Activated naive CD8-positive, alpha-beta T cell treated with anti-CD3 and anti-CD28 coated beads for 36 hours (primary cell): ENCODE results near the gene TNNT3. TPM values are rescaled to one million over a fixed set of nuclear protein-coding genes. Genes with fewer than 3 reads are reported as not detected.

Experiments
- DNase-seq: peaks from one replicate; pipeline ENCODE4 v3.0.0; 2021
- H3K27ac Mint-ChIP-seq: one replicate; pipeline ENCODE4 v1.8.0; 2022; ENCODE audit warnings: mild to moderate bottlenecking, moderate library complexity, mixed read lengths
- H3K27me3 Mint-ChIP-seq: one replicate; pipeline ENCODE4 v1.8.0; 2022; ENCODE audit warnings: mild to moderate bottlenecking, mixed read lengths
- H3K36me3 Mint-ChIP-seq: one replicate; pipeline ENCODE4 v1.8.0; 2021; ENCODE audit warnings: mild to moderate bottlenecking, mixed read lengths
- H3K4me1 Mint-ChIP-seq: one replicate; pipeline ENCODE4 v1.8.0; 2021; ENCODE audit warnings: mixed read lengths
- H3K4me3 Mint-ChIP-seq: one replicate; pipeline ENCODE4 v1.8.0; 2022; ENCODE audit warnings: mild to moderate bottlenecking, moderate library complexity, mixed read lengths
- H3K9me3 Mint-ChIP-seq: one replicate; pipeline ENCODE4 v1.8.0; 2022; ENCODE audit warnings: mixed read lengths
- total RNA-seq, 2 experiments: library from RNA; stranded (reverse); gene quantifications; one replicate each; pipeline ENCODE4 v1.2.3, GENCODE V29; 2021

Gene TNNT3
- total RNA-seq, 2 experiments from 2014 or later: 0.50 to 0.54 TPM

- DNase-seq: no peak
- H3K27me3 Mint-ChIP-seq: no peaks in the 10 kb centered on the region
- H3K27ac Mint-ChIP-seq: no peak overlapping the region
- H3K9me3 Mint-ChIP-seq: no peaks in the 10 kb centered on the region
- H3K4me3 Mint-ChIP-seq: no peak overlapping the region
- H3K36me3 Mint-ChIP-seq: no peaks in the 10 kb centered on the region
- H3K4me1 Mint-ChIP-seq: peaks cover 6% of the 10 kb centered on the region
Measured at GRCh38 chr11:1930462-1930830, 10.9 kb downstream of the TNNT3 start.

- peaks cover 6% of the 10 kb centered on the region for H3K4me1 Mint-ChIP-seq
- DNase-seq: no peak
- H3K27ac Mint-ChIP-seq: no peak overlapping the region
- H3K27me3 Mint-ChIP-seq: no peaks in the 10 kb centered on the region
- H3K9me3 Mint-ChIP-seq: no peaks in the 10 kb centered on the region
- H3K4me3 Mint-ChIP-seq: no peak overlapping the region
- H3K36me3 Mint-ChIP-seq: no peaks in the 10 kb centered on the region
Measured at GRCh38 chr11:1931341-1932104, 12.0 kb downstream of the TNNT3 start.

GRCh38 chr11:1932105-1932480 is 12.6 kb downstream of the TNNT3 start:
- H3K4me3 Mint-ChIP-seq: no peak overlapping the region
- no peaks in the 10 kb centered on the region for H3K27me3 Mint-ChIP-seq
- no peaks in the 10 kb centered on the region for H3K9me3 Mint-ChIP-seq
- no peak overlapping the region for H3K27ac Mint-ChIP-seq
- no peak for DNase-seq
- peaks cover 6% of the 10 kb centered on the region for H3K4me1 Mint-ChIP-seq
- H3K36me3 Mint-ChIP-seq: no peaks in the 10 kb centered on the region

- Mint-ChIP-seq H3K27ac (no peak overlapping the region), H3K9me3 (no peaks in the 10 kb centered on the region), H3K4me3 (no peak overlapping the region), H3K27me3 (no peaks in the 10 kb centered on the region), H3K4me1 (peaks cover 6% of the 10 kb centered on the region), H3K36me3 (no peaks in the 10 kb centered on the region)
- DNase-seq: no peak
Measured at GRCh38 chr11:1932681-1933080, 13.2 kb downstream of the TNNT3 start.

- DNase-seq: no peak
- Mint-ChIP-seq H3K4me3 (no peak overlapping the region), H3K36me3 (no peaks in the 10 kb centered on the region)
Measured at GRCh38 chr11:1933416-1934334, 14.2 kb downstream of the TNNT3 start.

GRCh38 chr11:1934335-1935155 is 15.0 kb downstream of the TNNT3 start:
- no peaks in the 10 kb centered on the region for H3K27me3 Mint-ChIP-seq
- H3K4me1 Mint-ChIP-seq: peaks cover 11% of the 10 kb centered on the region
- no peaks in the 10 kb centered on the region for H3K9me3 Mint-ChIP-seq
- DNase-seq: no peak
- no peaks in the 10 kb centered on the region for H3K36me3 Mint-ChIP-seq
- no peak overlapping the region for H3K4me3 Mint-ChIP-seq
- H3K27ac Mint-ChIP-seq: no peak overlapping the region

More at GRCh38 chr11:1933416-1934334, 14.2 kb downstream of the TNNT3 start:
- Mint-ChIP-seq H3K27ac (no peak overlapping the region), H3K27me3 (no peaks in the 10 kb centered on the region), H3K9me3 (no peaks in the 10 kb centered on the region), H3K4me1 (peaks cover 6% of the 10 kb centered on the region)

- no peak for DNase-seq
- H3K9me3 Mint-ChIP-seq: no peaks in the 10 kb centered on the region
Measured at GRCh38 chr11:1935156-1936071, 15.9 kb downstream of the TNNT3 start.

GRCh38 chr11:1936072-1936780 is 16.7 kb downstream of the TNNT3 start:
- H3K4me3 Mint-ChIP-seq: no peak overlapping the region
- no peaks in the 10 kb centered on the region for H3K27me3 Mint-ChIP-seq
- no peak for DNase-seq
- no peak overlapping the region for H3K27ac Mint-ChIP-seq
- H3K9me3 Mint-ChIP-seq: no peaks in the 10 kb centered on the region
- no peaks in the 10 kb centered on the region for H3K36me3 Mint-ChIP-seq
- peaks cover 5% of the 10 kb centered on the region for H3K4me1 Mint-ChIP-seq

More at GRCh38 chr11:1935156-1936071, 15.9 kb downstream of the TNNT3 start:
- Mint-ChIP-seq H3K4me3 (no peak overlapping the region), H3K27ac (no peak overlapping the region), H3K4me1 (peaks cover 8% of the 10 kb centered on the region), H3K27me3 (no peaks in the 10 kb centered on the region), H3K36me3 (no peaks in the 10 kb centered on the region)

- Mint-ChIP-seq H3K4me1 (peaks cover 5% of the 10 kb centered on the region), H3K27me3 (no peaks in the 10 kb centered on the region), H3K9me3 (no peaks in the 10 kb centered on the region), H3K4me3 (no peak overlapping the region), H3K27ac (no peak overlapping the region), H3K36me3 (no peaks in the 10 kb centered on the region)
- no peak for DNase-seq
Measured at GRCh38 chr11:1936781-1937615, 17.5 kb downstream of the TNNT3 start.

GRCh38 chr11:1937616-1938342 is 18.3 kb downstream of the TNNT3 start:
- H3K4me3 Mint-ChIP-seq: no peak overlapping the region
- H3K4me1 Mint-ChIP-seq: peaks cover 5% of the 10 kb centered on the region
- no peaks in the 10 kb centered on the region for H3K27me3 Mint-ChIP-seq
- H3K27ac Mint-ChIP-seq: no peak overlapping the region
- H3K9me3 Mint-ChIP-seq: no peaks in the 10 kb centered on the region
- no peaks in the 10 kb centered on the region for H3K36me3 Mint-ChIP-seq
- DNase-seq: no peak

- DNase-seq: no peak
- peaks cover 5% of the 10 kb centered on the region for H3K4me1 Mint-ChIP-seq
- no peaks in the 10 kb centered on the region for H3K36me3 Mint-ChIP-seq
- H3K27ac Mint-ChIP-seq: no peak overlapping the region
- H3K9me3 Mint-ChIP-seq: no peaks in the 10 kb centered on the region
- no peak overlapping the region for H3K4me3 Mint-ChIP-seq
- no peaks in the 10 kb centered on the region for H3K27me3 Mint-ChIP-seq
Measured at GRCh38 chr11:1938343-1939005, 19.0 kb downstream of the TNNT3 start.

- Mint-ChIP-seq H3K4me3 (no peak overlapping the region), H3K36me3 (no peaks in the 10 kb centered on the region)
- DNase-seq: peak; percentile 41
Measured at GRCh38 chr11:1939006-1939625, 19.6 kb downstream of the TNNT3 start.

More at GRCh38 chr11:1939006-1939625, 19.6 kb downstream of the TNNT3 start:
- H3K27me3 Mint-ChIP-seq: no peaks in the 10 kb centered on the region
- no peaks in the 10 kb centered on the region for H3K9me3 Mint-ChIP-seq
- H3K4me1 Mint-ChIP-seq: peaks cover 5% of the 10 kb centered on the region
- H3K27ac Mint-ChIP-seq: no peak overlapping the region
